ENCODE results near the gene ZCWPW1. TPM values are rescaled to one million over a fixed set of nuclear protein-coding genes. Genes with fewer than 3 reads are reported as not detected.

Gene ZCWPW1
- total and polyA plus RNA-seq, 2 experiments from 2014 or later: 0.59 to 2.7 TPM

DNA sequence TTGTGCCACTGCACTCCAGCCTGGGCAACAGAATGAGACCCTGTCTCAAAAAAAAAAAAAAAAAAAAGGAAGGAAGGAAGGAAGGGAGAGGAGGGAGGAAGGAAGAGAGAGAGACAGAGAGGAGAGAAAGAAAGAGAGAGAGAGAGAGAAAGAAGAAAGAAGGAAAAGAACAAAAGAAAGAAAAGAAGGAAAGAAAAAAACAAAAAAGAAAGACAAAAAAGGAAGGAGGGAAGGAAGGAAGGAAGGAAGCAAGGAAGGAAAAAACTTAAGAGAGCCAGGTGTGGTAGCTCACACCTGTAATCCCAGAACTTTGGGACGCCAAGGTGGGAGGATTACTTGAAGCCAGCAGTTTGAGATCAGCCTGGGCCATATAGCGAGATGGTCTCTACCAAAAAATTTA is 36.3 kb upstream of the ZCWPW1 start (continued):
- TF ChIP-seq STAT1 (IDR thresholded peaks at IDR 0.05; ENCODE audit: unreplicated experiment): no peak
- TF ChIP-seq, protein P1, sequence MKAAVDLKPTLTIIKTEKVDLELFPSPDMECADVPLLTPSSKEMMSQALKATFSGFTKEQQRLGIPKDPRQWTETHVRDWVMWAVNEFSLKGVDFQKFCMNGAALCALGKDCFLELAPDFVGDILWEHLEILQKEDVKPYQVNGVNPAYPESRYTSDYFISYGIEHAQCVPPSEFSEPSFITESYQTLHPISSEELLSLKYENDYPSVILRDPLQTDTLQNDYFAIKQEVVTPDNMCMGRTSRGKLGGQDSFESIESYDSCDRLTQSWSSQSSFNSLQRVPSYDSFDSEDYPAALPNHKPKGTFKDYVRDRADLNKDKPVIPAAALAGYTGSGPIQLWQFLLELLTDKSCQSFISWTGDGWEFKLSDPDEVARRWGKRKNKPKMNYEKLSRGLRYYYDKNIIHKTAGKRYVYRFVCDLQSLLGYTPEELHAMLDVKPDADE (IDR thresholded peaks at IDR 0.05): no peak
- TF ChIP-seq EZH2 (IDR thresholded peaks at IDR 0.05; ENCODE audit: low read depth, unreplicated experiment): no peak

DNA sequence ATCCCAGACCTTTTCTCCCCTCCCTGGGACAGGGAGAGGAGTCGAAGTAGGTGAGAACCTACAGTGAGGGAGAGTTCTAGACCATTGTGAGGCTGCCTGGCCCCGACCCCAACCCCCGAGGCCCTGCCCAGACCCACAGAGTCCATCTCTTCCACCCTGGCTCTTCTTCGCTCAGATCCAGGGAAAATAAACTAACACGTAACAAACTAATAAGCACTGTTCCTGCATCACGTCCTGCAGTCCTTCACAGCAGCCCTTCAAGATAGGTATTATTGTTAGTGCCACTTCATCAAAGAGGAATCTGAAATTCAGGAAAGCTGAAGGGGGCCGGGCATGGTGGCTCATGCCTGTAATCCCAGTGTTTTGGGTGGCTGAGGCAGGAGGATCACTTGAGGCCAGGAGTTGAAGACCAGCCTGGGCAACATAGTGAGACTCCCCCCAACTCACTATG is 35.7 kb upstream of the ZCWPW1 start, which contains the start of gene SPACDR:
TSS of gene SPACDR (minus strand) at position 51 of the 451 bp plus-strand sequence. CDS start 235 bp downstream, outside the sequence.
- H3K4me1 Mint-ChIP-seq: peaks cover 5% of the 10 kb centered on the region; the same call in 2 of the 3 replicates
- Histone ChIP-seq H3K4me1 (ENCODE audit: insufficient read depth) (no peaks in the 10 kb centered on the region; the same call in 1 of the 2 replicates), H3K4me2 (no peak within 1 kb of the TSS), H3K79me2 (replicated peaks; ENCODE audit: insufficient read depth) (no peaks in the 10 kb centered on the region), H3K36me3 (ENCODE audit: insufficient read depth) (no peaks in the 10 kb centered on the region), H3K27ac (ENCODE audit: low read depth) (no peak within 1 kb of the TSS), H3K4me3 (no peak within 1 kb of the TSS), H4K20me1 (replicated peaks; ENCODE audit: insufficient read depth) (no peaks in the 10 kb centered on the region), H2AFZ (no peak within 1 kb of the TSS), H3F3A (replicated peaks; ENCODE audit: low read depth) (no peaks in the 10 kb centered on the region), H3K27me3 (ENCODE audit: insufficient read depth) (no peaks in the 10 kb centered on the region), H3K9me2 (ENCODE audit: insufficient read depth) (no peaks in the 10 kb centered on the region)
- DNase-seq (ENCODE audit: low spot score) (no peak), ATAC-seq (no peak)
- H3K27me3 Mint-ChIP-seq (ENCODE audit: insufficient read depth, low read depth, poor library complexity): peaks cover 8% of the 10 kb centered on the region
- H3K9me3 Mint-ChIP-seq: no peaks in the 10 kb centered on the region
- no peaks in the 10 kb centered on the region for H3K36me3 Mint-ChIP-seq (ENCODE audit: low read depth)
- no peak within 1 kb of the TSS for H3K27ac Mint-ChIP-seq
- H3K4me3 Mint-ChIP-seq: no peak within 1 kb of the TSS; the same call in 2 of the 3 replicates
- TF ChIP-seq CREB1 (CRISPR knock-in tag; IDR thresholded peaks at IDR 0.05; ENCODE audit: low read depth) (no peak), NANOG (IDR thresholded peaks at IDR 0.05; ENCODE audit: borderline replicate concordance) (no peak), POLR2AphosphoS5 (IDR thresholded peaks at IDR 0.05; ENCODE audit: low read depth) (no peak), EZH2phosphoT487 (IDR thresholded peaks at IDR 0.05; ENCODE audit: unreplicated experiment) (no peak), JUNB (IDR thresholded peaks at IDR 0.05; ENCODE audit: unreplicated experiment) (no peak), ZNF114 (CRISPR knock-in tag; IDR thresholded peaks at IDR 0.05) (no peak), EZH2 (IDR thresholded peaks at IDR 0.05; ENCODE audit: low read depth, unreplicated experiment) (no peak), STAT1 (IDR thresholded peaks at IDR 0.05; ENCODE audit: unreplicated experiment) (no peak), ZNF331 (CRISPR knock-in tag; IDR thresholded peaks at IDR 0.05; ENCODE audit: low read depth) (no peak)
- TF ChIP-seq, protein P2, sequence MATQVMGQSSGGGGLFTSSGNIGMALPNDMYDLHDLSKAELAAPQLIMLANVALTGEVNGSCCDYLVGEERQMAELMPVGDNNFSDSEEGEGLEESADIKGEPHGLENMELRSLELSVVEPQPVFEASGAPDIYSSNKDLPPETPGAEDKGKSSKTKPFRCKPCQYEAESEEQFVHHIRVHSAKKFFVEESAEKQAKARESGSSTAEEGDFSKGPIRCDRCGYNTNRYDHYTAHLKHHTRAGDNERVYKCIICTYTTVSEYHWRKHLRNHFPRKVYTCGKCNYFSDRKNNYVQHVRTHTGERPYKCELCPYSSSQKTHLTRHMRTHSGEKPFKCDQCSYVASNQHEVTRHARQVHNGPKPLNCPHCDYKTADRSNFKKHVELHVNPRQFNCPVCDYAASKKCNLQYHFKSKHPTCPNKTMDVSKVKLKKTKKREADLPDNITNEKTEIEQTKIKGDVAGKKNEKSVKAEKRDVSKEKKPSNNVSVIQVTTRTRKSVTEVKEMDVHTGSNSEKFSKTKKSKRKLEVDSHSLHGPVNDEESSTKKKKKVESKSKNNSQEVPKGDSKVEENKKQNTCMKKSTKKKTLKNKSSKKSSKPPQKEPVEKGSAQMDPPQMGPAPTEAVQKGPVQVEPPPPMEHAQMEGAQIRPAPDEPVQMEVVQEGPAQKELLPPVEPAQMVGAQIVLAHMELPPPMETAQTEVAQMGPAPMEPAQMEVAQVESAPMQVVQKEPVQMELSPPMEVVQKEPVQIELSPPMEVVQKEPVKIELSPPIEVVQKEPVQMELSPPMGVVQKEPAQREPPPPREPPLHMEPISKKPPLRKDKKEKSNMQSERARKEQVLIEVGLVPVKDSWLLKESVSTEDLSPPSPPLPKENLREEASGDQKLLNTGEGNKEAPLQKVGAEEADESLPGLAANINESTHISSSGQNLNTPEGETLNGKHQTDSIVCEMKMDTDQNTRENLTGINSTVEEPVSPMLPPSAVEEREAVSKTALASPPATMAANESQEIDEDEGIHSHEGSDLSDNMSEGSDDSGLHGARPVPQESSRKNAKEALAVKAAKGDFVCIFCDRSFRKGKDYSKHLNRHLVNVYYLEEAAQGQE (IDR thresholded peaks at IDR 0.05; ENCODE audit: unreplicated experiment): no peak
- TF ChIP-seq, protein P1 (IDR thresholded peaks at IDR 0.05): no peak

All from GM23338 (cell line).